Thymus (tissue), 11 donors: Measurements from ENCODE around the gene ATE1. TPM values are rescaled to one million over a fixed set of nuclear protein-coding genes. Genes with fewer than 3 reads are reported as not detected.

ENCODE experiments used
- DNase-seq, 9 donors: peaks; one replicate each; pipeline ENCODE4 v3.0.0-alpha.2; 2013; ENCODE audit warnings: low spot score in 9 of 9, low read depth in 6 of 9, missing footprints in 1 of 9
- H3K27ac ChIP-seq, 2 donors: one replicate each; pipeline ENCODE4 v1.5.1; 2013; ENCODE audit warnings: control low read depth in 1 of 2, low read depth in 1 of 2, low read length in 1 of 2, mild to moderate bottlenecking in 1 of 2, moderate library complexity in 1 of 2
- H3K27me3 ChIP-seq, 2 donors: one replicate each; pipeline ENCODE4 v1.5.1; 2013; ENCODE audit warnings: low read length in 1 of 2; ENCODE audit not compliant: control insufficient read depth in 2 of 2, insufficient read depth in 1 of 2
- H3K36me3 ChIP-seq, 2 donors: one replicate each; pipeline ENCODE4 v1.5.1; 2013; ENCODE audit warnings: low read length in 1 of 2, mild to moderate bottlenecking in 1 of 2, moderate library complexity in 1 of 2; ENCODE audit not compliant: control insufficient read depth in 2 of 2, insufficient read depth in 2 of 2
- H3K4me1 ChIP-seq, 2 donors: one replicate each; pipeline ENCODE4 v1.5.1; 2013; ENCODE audit warnings: low read length in 2 of 2; ENCODE audit not compliant: control insufficient read depth in 2 of 2, insufficient read depth in 2 of 2
- H3K4me3 ChIP-seq, 2 donors: one replicate each; pipeline ENCODE4 v1.5.1; 2013; ENCODE audit warnings: low read length in 2 of 2, control low read depth in 1 of 2, mild to moderate bottlenecking in 1 of 2
- H3K9me3 ChIP-seq, 2 donors: one replicate each; pipeline ENCODE4 v1.5.1; 2013; ENCODE audit warnings: low read length in 1 of 2, mild to moderate bottlenecking in 1 of 2; ENCODE audit not compliant: control insufficient read depth in 2 of 2, insufficient read depth in 1 of 2
- WGBS: extraction: QIAGEN DNeasy Blood & Tissue Kit; methylation state at CpG from one replicate; pipeline ENCODE4 v1.1.7; 2013; 5-methylcytosine and 5-hydroxymethylcytosine counted together
- polyA plus RNA-seq: library from polyadenylated mRNA; stranded (reverse); fragments of 200-250 nt; gene quantifications from one replicate; pipeline ENCODE4 v1.2.3, GENCODE V29; 2013
- total RNA-seq: library from RNA; stranded (reverse); fragments of 120-200 nt; gene quantifications from one replicate; pipeline ENCODE4 v1.2.4, GENCODE V29; 2013
- donor health status: healthy.

The ATE1 gene
- total and polyA plus RNA-seq, 2 donors: 12.0 to 26.3 TPM

GRCh38 chr10:121803611-121804010, 124.2 kb downstream of the ATE1 start:
- no peaks in the 10 kb centered on the region for H3K4me1 ChIP-seq
- H3K27ac ChIP-seq: no peak overlapping the region
- no peaks in the 10 kb centered on the region for H3K27me3 ChIP-seq
- H3K36me3 ChIP-seq: no peaks in the 10 kb centered on the region
- H3K9me3 ChIP-seq: no peaks in the 10 kb centered on the region
- 97% methylated on average over 2 of the region's 2 CpGs for WGBS
- DNase-seq: no peak
- H3K4me3 ChIP-seq: no peak overlapping the region

DNA sequence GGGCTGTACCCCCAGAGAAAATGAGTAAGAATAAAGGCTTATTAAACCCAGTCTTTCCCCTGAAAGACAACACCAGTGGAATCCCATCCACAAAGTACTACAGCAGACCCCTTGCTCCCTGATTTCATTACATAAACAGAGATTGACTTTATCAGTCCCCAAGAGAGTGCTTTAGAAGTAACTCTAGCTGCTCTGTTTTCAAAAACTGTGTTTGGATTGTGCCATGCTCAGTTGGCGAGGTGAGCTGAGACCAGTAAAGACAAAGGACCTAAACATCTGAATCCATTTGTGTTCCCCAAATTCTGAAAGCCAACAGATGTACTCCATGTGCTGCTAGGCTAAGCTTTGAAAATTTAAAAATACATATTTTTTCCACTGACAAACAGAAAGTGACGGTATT, 127.0 kb downstream of the ATE1 start:
- Histone ChIP-seq H3K36me3 (no peaks in the 10 kb centered on the region), H3K27ac (no peak overlapping the region), H3K4me1 (no peaks in the 10 kb centered on the region), H3K27me3 (no peaks in the 10 kb centered on the region), H3K9me3 (no peaks in the 10 kb centered on the region), H3K4me3 (no peak overlapping the region)
- WGBS: 96% methylated on average over 2 of the region's 2 CpGs
- no peak for DNase-seq

DNA sequence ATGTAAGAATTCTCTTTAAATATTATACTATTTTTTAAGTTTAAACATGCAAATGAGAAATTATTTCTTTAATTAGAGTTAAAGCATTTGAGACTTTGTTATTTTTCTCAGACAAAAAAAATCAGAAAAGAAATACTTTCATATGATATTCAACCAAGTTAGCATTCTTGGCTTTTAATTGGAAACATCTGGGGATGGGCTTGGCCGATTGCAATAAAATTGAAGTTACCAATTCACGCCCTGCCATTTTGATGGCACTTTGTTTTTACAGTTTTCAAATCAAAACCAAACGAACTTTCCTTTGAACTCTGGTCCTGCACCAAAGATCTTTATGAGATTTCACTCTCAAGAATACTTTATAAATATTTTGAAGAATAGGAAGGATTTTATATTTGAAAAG, 127.7 kb downstream of the ATE1 start:
- WGBS: 92% methylated on average over 3 of the region's 3 CpGs
- Histone ChIP-seq H3K4me3 (no peak overlapping the region), H3K27me3 (no peaks in the 10 kb centered on the region), H3K4me1 (no peaks in the 10 kb centered on the region), H3K36me3 (no peaks in the 10 kb centered on the region), H3K9me3 (no peaks in the 10 kb centered on the region), H3K27ac (no peak overlapping the region)
- DNase-seq: no peak

DNA sequence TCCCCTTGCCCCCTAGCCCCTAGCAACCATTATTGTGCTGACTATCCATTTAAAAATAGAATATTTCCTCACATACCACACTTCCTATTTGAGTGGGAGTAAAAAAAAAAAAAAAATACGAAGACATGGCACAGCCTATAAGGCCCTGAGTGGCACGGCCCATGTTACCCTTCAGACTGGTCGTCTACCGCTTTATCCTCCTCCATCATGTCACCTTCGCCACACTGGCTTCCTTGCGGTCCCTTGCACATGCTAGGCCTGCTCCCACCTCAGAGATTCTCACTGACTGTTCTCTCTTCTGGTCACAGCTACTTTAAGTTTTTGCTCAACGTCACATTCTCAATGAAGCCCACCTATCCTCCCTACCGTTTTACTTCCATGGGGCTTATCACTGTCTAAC, 130.3 kb downstream of the ATE1 start:
- no peaks in the 10 kb centered on the region for H3K9me3 ChIP-seq
- WGBS: 84% methylated on average over 8 of the region's 8 CpGs
- H3K4me1 ChIP-seq: no peaks in the 10 kb centered on the region
- no peak for DNase-seq
- H3K27me3 ChIP-seq: no peaks in the 10 kb centered on the region
- no peaks in the 10 kb centered on the region for H3K36me3 ChIP-seq
- no peak overlapping the region for H3K4me3 ChIP-seq
- no peak overlapping the region for H3K27ac ChIP-seq

GRCh38 chr10:121796342-121796741, 131.5 kb downstream of the ATE1 start:
- Histone ChIP-seq H3K27ac (no peak overlapping the region), H3K36me3 (no peaks in the 10 kb centered on the region), H3K9me3 (no peaks in the 10 kb centered on the region), H3K4me3 (no peak overlapping the region), H3K27me3 (no peaks in the 10 kb centered on the region), H3K4me1 (no peaks in the 10 kb centered on the region)
- no peak for DNase-seq
- 96% methylated on average over 3 of the region's 3 CpGs for WGBS

DNA sequence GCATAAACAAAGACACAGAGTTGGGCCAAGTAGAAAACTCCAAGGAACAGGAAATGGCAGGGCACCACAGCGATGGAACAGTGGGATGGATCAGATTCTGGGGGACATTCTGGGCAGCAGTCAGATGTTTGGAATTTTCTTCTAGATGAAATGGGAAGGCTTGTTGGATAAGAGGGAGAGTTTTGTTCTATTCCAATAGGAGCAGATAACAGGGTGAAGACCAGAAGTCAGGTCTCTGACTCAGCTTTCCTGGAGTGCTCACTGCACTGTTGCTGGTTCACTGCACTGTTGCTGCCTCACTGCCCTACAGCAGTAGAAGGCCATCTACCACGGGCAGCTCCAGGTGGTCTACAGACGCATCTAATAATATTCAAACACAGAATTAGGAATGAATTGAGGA, 135.6 kb downstream of the ATE1 start:
- WGBS: 98% methylated on average over 3 of the region's 3 CpGs
- Histone ChIP-seq H3K27ac (no peak overlapping the region), H3K27me3 (no peaks in the 10 kb centered on the region), H3K9me3 (no peaks in the 10 kb centered on the region), H3K4me3 (no peak overlapping the region), H3K4me1 (no peaks in the 10 kb centered on the region), H3K36me3 (peaks cover 0 to 5% of the 10 kb centered on the region in 2 donors)
- DNase-seq: no peak

DNA sequence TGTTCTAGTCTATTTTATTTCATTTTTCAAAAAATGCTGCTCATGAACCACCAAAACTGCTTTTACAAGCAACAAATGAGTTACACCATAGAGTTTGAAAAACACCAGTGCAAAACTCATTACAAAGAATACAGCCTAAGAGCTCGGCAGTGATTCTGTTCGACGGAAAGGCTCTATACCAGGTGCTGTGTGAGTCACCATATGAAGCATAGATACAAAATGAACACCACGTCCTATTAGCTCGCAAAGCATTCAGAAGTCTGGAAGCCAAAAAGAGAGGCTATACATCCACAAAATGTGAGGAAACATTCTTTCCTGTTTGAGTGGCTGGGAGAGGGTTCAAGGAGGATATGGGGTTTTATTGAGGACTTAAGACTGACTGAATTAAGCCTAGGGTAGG, 136.1 kb downstream of the ATE1 start:
- Histone ChIP-seq H3K27me3 (no peaks in the 10 kb centered on the region), H3K4me3 (no peak overlapping the region), H3K36me3 (peaks cover 0 to 5% of the 10 kb centered on the region in 2 donors), H3K27ac (no peak overlapping the region), H3K4me1 (no peaks in the 10 kb centered on the region), H3K9me3 (no peaks in the 10 kb centered on the region)
- 98% methylated on average over 5 of the region's 5 CpGs for WGBS
- no peak for DNase-seq

DNA sequence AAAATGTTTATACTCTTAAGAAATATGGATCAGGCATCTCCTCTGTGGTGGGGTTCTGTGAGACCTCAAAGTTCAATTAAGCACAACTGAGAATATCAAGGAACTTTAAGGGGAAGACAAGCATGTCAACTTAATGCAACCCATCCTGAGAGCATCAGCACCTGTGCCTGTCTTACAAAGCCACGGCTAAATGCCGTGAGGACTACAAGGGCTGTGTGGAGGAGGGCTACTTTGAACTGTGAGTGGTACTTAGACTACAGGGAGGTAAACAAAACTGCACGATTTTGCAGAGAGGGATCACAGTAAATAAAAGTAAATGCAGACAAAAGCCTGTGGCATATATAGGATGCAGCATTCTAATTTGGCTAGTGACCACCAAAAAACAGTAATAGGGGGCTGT, 139.1 kb downstream of the ATE1 start:
- WGBS: 92% methylated on average over 3 of the region's 3 CpGs
- Histone ChIP-seq H3K4me1 (no peaks in the 10 kb centered on the region), H3K9me3 (no peaks in the 10 kb centered on the region), H3K36me3 (peaks cover 0 to 5% of the 10 kb centered on the region in 2 donors), H3K27ac (no peak overlapping the region), H3K27me3 (no peaks in the 10 kb centered on the region), H3K4me3 (no peak overlapping the region)
- no peak for DNase-seq

- WGBS: 94% methylated on average over 3 of the region's 3 CpGs
- Histone ChIP-seq H3K9me3 (no peaks in the 10 kb centered on the region), H3K36me3 (peaks cover 0 to 5% of the 10 kb centered on the region in 2 donors), H3K4me3 (no peak overlapping the region), H3K4me1 (no peaks in the 10 kb centered on the region), H3K27ac (no peak overlapping the region), H3K27me3 (no peaks in the 10 kb centered on the region)
- no peak for DNase-seq
These were observed 139.7 kb downstream of the ATE1 start for GRCh38 chr10:121788115-121788514.

DNA sequence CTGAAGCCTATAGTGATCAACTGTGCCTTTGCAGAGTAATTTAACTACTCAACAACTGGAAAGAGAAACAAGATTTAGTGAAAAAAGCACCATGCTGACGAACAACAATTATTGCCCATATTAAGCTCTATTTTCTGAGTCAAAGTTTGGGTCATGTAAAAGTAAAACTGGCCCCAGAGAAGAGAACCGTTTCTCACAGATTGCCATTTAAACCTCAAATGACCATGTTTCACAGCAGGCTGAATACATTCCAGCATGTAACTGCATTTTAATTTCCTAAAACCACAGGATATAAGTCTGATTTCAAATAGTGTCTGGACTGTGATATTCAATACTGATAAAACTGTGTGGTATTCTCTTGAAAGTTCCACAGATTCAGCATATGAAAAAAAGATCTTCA, 140.7 kb downstream of the ATE1 start:
- 90% methylated on average over 2 of the region's 2 CpGs for WGBS
- Histone ChIP-seq H3K27ac (no peak overlapping the region), H3K27me3 (no peaks in the 10 kb centered on the region), H3K36me3 (peaks cover 0 to 5% of the 10 kb centered on the region in 2 donors), H3K4me3 (no peak overlapping the region), H3K4me1 (no peaks in the 10 kb centered on the region), H3K9me3 (no peaks in the 10 kb centered on the region)
- no peak for DNase-seq
